Measurements from ENCODE around the gene SCFD2. TPM values are rescaled to one million over a fixed set of nuclear protein-coding genes. Genes with fewer than 3 reads are reported as not detected.

The SCFD2 gene
- total and polyA plus RNA-seq, 2 experiments from 2014 or later: 30.7 to 33.2 TPM

DNA sequence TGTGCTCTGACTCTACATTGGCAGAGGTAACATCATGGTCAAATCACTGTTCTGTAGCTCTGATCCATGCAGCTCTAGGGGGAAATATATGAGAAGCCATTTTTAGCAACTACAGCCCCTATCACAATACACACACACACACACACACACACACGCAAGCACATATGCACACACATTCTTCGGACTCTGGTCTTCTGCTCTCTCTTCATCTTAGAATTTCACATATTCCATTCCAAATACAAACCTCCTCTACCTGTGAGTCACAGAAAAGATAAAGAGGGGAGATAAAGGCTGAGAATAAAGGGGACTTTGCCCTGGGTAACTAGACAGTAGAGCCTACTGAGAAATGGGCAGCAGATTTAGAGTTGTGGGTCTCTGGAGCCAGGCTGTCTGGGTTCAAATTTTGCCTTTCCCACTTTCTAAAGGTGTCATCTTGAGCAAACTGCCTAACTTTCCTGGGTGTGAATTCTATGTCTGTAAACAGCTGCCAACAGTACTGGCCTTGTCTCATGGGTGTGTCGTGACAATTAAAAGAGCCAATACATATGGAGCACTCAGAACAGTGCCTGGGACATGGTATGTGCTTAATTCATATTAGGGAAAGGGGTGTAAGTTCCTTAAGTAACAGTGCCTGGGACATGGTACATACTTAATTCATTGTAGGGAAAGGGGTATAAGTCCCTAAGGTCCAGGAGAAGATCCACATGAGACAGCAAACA lies 515.3 kb downstream of the SCFD2 start:
- H3K9me3 ChIP-seq (ENCODE audit: low read depth): no peaks in the 10 kb centered on the region
- H3K27ac ChIP-seq: no peak overlapping the region
- no peaks in the 10 kb centered on the region for H4K20me1 ChIP-seq (ENCODE audit: insufficient read depth)
- no peak overlapping the region for H2AFZ ChIP-seq
- in situ Hi-C loops (cut with MboI): no loop called here
- H3K4me2 ChIP-seq (ENCODE audit: unreplicated experiment): no peak overlapping the region
- peaks cover 24% of the 10 kb centered on the region for H3K4me1 ChIP-seq (ENCODE audit: insufficient read depth)
- H3K4me3 ChIP-seq: no peak overlapping the region
- WGBS, 2 experiments (ENCODE audit: low coverage in 1 of 2, low lambda C conversion rate in 2 of 2, missing lambda C conversion rate in 2 of 2): 97 to 99% methylated on average over 3 of the region's 3 CpGs
- no peaks in the 10 kb centered on the region for H3K36me3 ChIP-seq (ENCODE audit: low read depth)
- no peaks in the 10 kb centered on the region for H3K27me3 ChIP-seq (replicated peaks; ENCODE audit: insufficient read depth)
- H3K9ac ChIP-seq: no peak overlapping the region
- peaks cover 19% of the 10 kb centered on the region for H3F3A ChIP-seq (ENCODE audit: insufficient read depth)
- DNase-seq: no peak
- H3K79me2 ChIP-seq (ENCODE audit: insufficient read depth): no peaks in the 10 kb centered on the region
- H3K9me2 ChIP-seq (ENCODE audit: insufficient read depth): no peaks in the 10 kb centered on the region
- TF ChIP-seq EZH2 (IDR thresholded peaks at IDR 0.05; ENCODE audit: insufficient read depth, poor library complexity, severe bottlenecking) (no peak), EZH2phosphoT487 (IDR thresholded peaks at IDR 0.05; ENCODE audit: insufficient read depth, low read depth) (no peak)

DNA sequence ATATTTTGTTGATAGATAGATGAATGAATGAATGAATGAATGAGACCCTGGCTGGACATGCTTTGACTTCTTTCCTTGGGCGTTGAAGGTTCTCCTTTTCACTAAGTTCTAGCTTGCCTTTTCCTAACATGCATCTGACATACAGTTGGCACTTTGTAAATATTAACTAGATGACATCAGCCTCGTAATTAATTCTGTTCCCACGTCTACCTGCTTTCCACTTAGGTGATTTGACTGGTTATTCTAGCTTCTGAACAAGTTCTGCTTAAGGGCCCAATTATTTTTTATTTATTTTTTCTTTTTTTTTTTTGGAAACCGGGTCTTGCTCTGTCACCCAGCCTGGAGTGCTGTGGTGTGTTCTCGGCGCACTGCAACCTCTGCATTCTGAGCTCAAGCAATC lies 517.6 kb downstream of the SCFD2 start:
- Histone ChIP-seq H3K27ac (no peak overlapping the region), H4K20me1 (ENCODE audit: insufficient read depth) (no peaks in the 10 kb centered on the region), H3K9me3 (ENCODE audit: low read depth) (no peaks in the 10 kb centered on the region), H3K79me2 (ENCODE audit: insufficient read depth) (no peaks in the 10 kb centered on the region), H3K9ac (no peak overlapping the region), H2AFZ (no peak overlapping the region), H3K36me3 (ENCODE audit: low read depth) (no peaks in the 10 kb centered on the region), H3K4me2 (ENCODE audit: unreplicated experiment) (no peak overlapping the region), H3K4me1 (ENCODE audit: insufficient read depth) (peaks cover 11% of the 10 kb centered on the region), H3K4me3 (no peak overlapping the region), H3F3A (ENCODE audit: insufficient read depth) (peaks cover 4% of the 10 kb centered on the region; the same call in 1 of the 2 replicates), H3K27me3 (replicated peaks; ENCODE audit: insufficient read depth) (no peaks in the 10 kb centered on the region), H3K9me2 (ENCODE audit: insufficient read depth) (no peaks in the 10 kb centered on the region)
- in situ Hi-C loops (cut with MboI): no loop called here
- DNase-seq: no peak
- WGBS, 2 experiments (ENCODE audit: low coverage in 1 of 2, low lambda C conversion rate in 2 of 2, missing lambda C conversion rate in 2 of 2): 91 to 95% methylated on average over 6 of the region's 6 CpGs
- no peak for TF ChIP-seq EZH2 (IDR thresholded peaks at IDR 0.05; ENCODE audit: insufficient read depth, poor library complexity, severe bottlenecking)
- no peak for TF ChIP-seq EZH2phosphoT487 (IDR thresholded peaks at IDR 0.05; ENCODE audit: insufficient read depth, low read depth)

DNA sequence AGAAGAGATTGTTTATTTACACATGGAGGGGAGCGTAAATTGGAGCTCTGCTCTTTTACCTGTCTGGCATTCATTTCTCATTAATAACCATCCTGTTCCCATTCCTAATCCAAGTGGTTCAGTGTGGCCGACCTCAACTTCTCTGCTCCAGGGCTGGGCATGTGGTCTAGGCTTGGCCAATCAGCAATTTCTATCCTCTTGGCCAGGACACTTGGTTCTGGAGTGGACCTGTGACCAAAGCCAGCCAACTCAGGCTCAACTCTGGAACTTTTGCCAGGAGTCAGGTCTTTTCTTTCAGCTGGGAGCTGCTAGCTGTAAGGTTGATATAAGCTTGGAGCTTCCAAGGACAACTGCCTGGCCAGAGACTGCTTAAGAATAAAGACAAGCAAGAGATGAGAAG lies 519.4 kb downstream of the SCFD2 start:
- no peak for DNase-seq
- Histone ChIP-seq H2AFZ (no peak overlapping the region), H3K9ac (no peak overlapping the region), H3K4me2 (ENCODE audit: unreplicated experiment) (no peak overlapping the region), H3K4me3 (no peak overlapping the region), H4K20me1 (ENCODE audit: insufficient read depth) (no peaks in the 10 kb centered on the region), H3K27ac (no peak overlapping the region), H3K4me1 (ENCODE audit: insufficient read depth) (no peaks in the 10 kb centered on the region), H3K9me3 (ENCODE audit: low read depth) (no peaks in the 10 kb centered on the region), H3F3A (ENCODE audit: insufficient read depth) (no peaks in the 10 kb centered on the region), H3K36me3 (ENCODE audit: low read depth) (no peaks in the 10 kb centered on the region), H3K27me3 (replicated peaks; ENCODE audit: insufficient read depth) (no peaks in the 10 kb centered on the region), H3K79me2 (ENCODE audit: insufficient read depth) (no peaks in the 10 kb centered on the region), H3K9me2 (ENCODE audit: insufficient read depth) (no peaks in the 10 kb centered on the region)
- no peak for TF ChIP-seq EZH2phosphoT487 (IDR thresholded peaks at IDR 0.05; ENCODE audit: insufficient read depth, low read depth)
- TF ChIP-seq EZH2 (IDR thresholded peaks at IDR 0.05; ENCODE audit: insufficient read depth, poor library complexity, severe bottlenecking): no peak
- WGBS, 2 experiments (ENCODE audit: low coverage in 1 of 2, low lambda C conversion rate in 2 of 2, missing lambda C conversion rate in 2 of 2): 77 to 83% methylated on average over 2 of the region's 2 CpGs
- in situ Hi-C loops (cut with MboI): no loop called here

DNA sequence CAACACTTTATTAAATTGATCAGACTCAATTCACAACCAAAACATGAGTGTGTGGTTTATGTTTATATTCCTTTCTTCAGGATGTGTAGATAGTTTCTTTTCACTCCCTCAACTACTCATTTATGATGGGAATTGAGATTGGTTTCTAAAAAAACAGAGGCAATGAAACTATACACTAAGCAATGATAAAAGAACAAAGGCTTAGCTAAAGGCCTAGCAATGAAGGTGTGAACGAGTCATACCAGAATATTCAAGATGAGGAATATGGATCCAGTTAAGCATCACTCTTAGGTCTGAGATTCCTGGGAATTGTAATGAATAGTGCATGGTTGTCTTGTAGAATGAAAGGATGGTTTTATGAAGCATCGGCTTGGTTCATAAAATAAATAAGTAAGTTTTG lies 521.3 kb downstream of the SCFD2 start:
- no peak overlapping the region for H3K9ac ChIP-seq

More for the DNA sequence above, 521.3 kb downstream of the SCFD2 start:
- no peaks in the 10 kb centered on the region for H3K79me2 ChIP-seq (ENCODE audit: insufficient read depth)
- H3K4me2 ChIP-seq (ENCODE audit: unreplicated experiment): no peak overlapping the region
- no peak for DNase-seq
- no peaks in the 10 kb centered on the region for H3K27me3 ChIP-seq (replicated peaks; ENCODE audit: insufficient read depth)
- H3K9me3 ChIP-seq (ENCODE audit: low read depth): no peaks in the 10 kb centered on the region
- H4K20me1 ChIP-seq (ENCODE audit: insufficient read depth): no peaks in the 10 kb centered on the region
- H3K36me3 ChIP-seq (ENCODE audit: low read depth): no peaks in the 10 kb centered on the region
- H3K4me1 ChIP-seq (ENCODE audit: insufficient read depth): no peaks in the 10 kb centered on the region
- in situ Hi-C loops (cut with MboI): no loop called here
- no peaks in the 10 kb centered on the region for H3F3A ChIP-seq (ENCODE audit: insufficient read depth)
- no peak overlapping the region for H3K27ac ChIP-seq
- H3K9me2 ChIP-seq (ENCODE audit: insufficient read depth): no peaks in the 10 kb centered on the region
- no peak overlapping the region for H3K4me3 ChIP-seq
- TF ChIP-seq EZH2 (IDR thresholded peaks at IDR 0.05; ENCODE audit: insufficient read depth, poor library complexity, severe bottlenecking): no peak
- TF ChIP-seq EZH2phosphoT487 (IDR thresholded peaks at IDR 0.05; ENCODE audit: insufficient read depth, low read depth): no peak
- WGBS, 2 experiments (ENCODE audit: low coverage in 1 of 2, low lambda C conversion rate in 2 of 2, missing lambda C conversion rate in 2 of 2): 96 to 100% methylated on average over 2 of the region's 2 CpGs
- H2AFZ ChIP-seq: no peak overlapping the region
